Astrocyte (in vitro differentiated cells and primary cell): ENCODE results near the gene PACRG. TPM values are rescaled to one million over a fixed set of nuclear protein-coding genes. Genes with fewer than 3 reads are reported as not detected.

Experiments
- DNase-seq: peaks from one replicate; pipeline ENCODE4 v3.0.0-alpha.2; 2010; ENCODE audit warnings: low read depth
- FAIRE-seq: peaks from 2 replicates; lab custom pipeline; 2011; peaks lifted over from hg19 to GRCh38; lab: Jason Lieb, UNC
- H2AFZ ChIP-seq: 2 replicates; pipeline ENCODE4 v1.6.0; 2012; ENCODE audit warnings: low read depth, low read length, inconsistent platforms
- H3K27ac ChIP-seq: 2 replicates; pipeline ENCODE4 v1.5.1; 2011; ENCODE audit warnings: low read depth, low read length, inconsistent platforms
- H3K27me3 ChIP-seq: 2 replicates; pipeline ENCODE4 v1.6.0; 2011; ENCODE audit warnings: low read length, inconsistent platforms; ENCODE audit not compliant: insufficient read depth
- H3K36me3 ChIP-seq: 2 replicates; pipeline ENCODE4 v1.5.1; 2011; ENCODE audit warnings: low read length, inconsistent platforms; ENCODE audit not compliant: insufficient read depth
- H3K4me1 ChIP-seq: 2 replicates; pipeline ENCODE4 v1.5.1; 2011; ENCODE audit warnings: low read length, inconsistent platforms; ENCODE audit not compliant: insufficient read depth
- H3K4me2 ChIP-seq: 2 replicates; pipeline ENCODE4 v1.6.0; 2012; ENCODE audit warnings: low read length, inconsistent platforms
- H3K4me3 ChIP-seq: 2 replicates; pipeline ENCODE4 v1.5.1; 2011; ENCODE audit warnings: low read depth, mild to moderate bottlenecking, low read length, inconsistent platforms; ENCODE audit not compliant: insufficient read depth
- H3K79me2 ChIP-seq: 2 replicates; pipeline ENCODE4 v1.6.0; 2012; ENCODE audit warnings: mild to moderate bottlenecking, low read length, inconsistent platforms; ENCODE audit not compliant: insufficient read depth
- H3K9ac ChIP-seq: 2 replicates; pipeline ENCODE4 v1.6.0; 2012; ENCODE audit warnings: mild to moderate bottlenecking, low read length, inconsistent platforms
- H3K9me3 ChIP-seq: 2 replicates; pipeline ENCODE4 v1.5.1; 2012; ENCODE audit warnings: low read depth, mild to moderate bottlenecking, low read length, inconsistent platforms; ENCODE audit not compliant: insufficient read depth
- H4K20me1 ChIP-seq: 2 replicates; pipeline ENCODE4 v1.6.0; 2012; ENCODE audit warnings: low read length, inconsistent platforms; ENCODE audit not compliant: insufficient read depth
- H3K27ac Mint-ChIP-seq: one replicate; pipeline ENCODE4 v1.8.0; 2021; ENCODE audit warnings: mild to moderate bottlenecking, mixed read lengths; ENCODE audit not compliant: unreplicated experiment
- H3K27me3 Mint-ChIP-seq: one replicate; pipeline ENCODE4 v1.8.0; 2021; ENCODE audit warnings: low read depth, mixed read lengths; ENCODE audit not compliant: unreplicated experiment
- H3K36me3 Mint-ChIP-seq: one replicate; pipeline ENCODE4 v1.8.0; 2021; ENCODE audit warnings: low read depth, mixed read lengths; ENCODE audit not compliant: unreplicated experiment
- H3K4me1 Mint-ChIP-seq: one replicate; pipeline ENCODE4 v1.8.0; 2021; ENCODE audit warnings: low read depth, mixed read lengths; ENCODE audit not compliant: unreplicated experiment
- H3K4me3 Mint-ChIP-seq: one replicate; pipeline ENCODE4 v1.8.0; 2021; ENCODE audit warnings: mild to moderate bottlenecking, moderate library complexity, mixed read lengths; ENCODE audit not compliant: unreplicated experiment
- H3K9me3 Mint-ChIP-seq: one replicate; pipeline ENCODE4 v1.8.0; 2021; ENCODE audit warnings: mild to moderate bottlenecking, mixed read lengths; ENCODE audit not compliant: unreplicated experiment
- EZH2 ChIP-seq: IDR thresholded peaks from 2 replicates; pipeline ENCODE4 v1.6.1; 2012; ENCODE audit warnings: mild to moderate bottlenecking, low read length, inconsistent platforms; ENCODE audit not compliant: insufficient read depth
- total RNA-seq: library from RNA; stranded (reverse); gene quantifications from 2 replicates; pipeline ENCODE4 v1.2.1, GENCODE V29; 2021
- TF ChIP-seq, protein P1 (sequence below): IDR thresholded peaks from 2 replicates; pipeline ENCODE4 v1.5.1; 2011; ENCODE audit warnings: low read depth, mild to moderate bottlenecking, inconsistent platforms, low read length, moderate library complexity; ENCODE audit not compliant: insufficient read depth

The PACRG gene
- total RNA-seq, 1 donor from 2014 or later, result not detected

DNA sequence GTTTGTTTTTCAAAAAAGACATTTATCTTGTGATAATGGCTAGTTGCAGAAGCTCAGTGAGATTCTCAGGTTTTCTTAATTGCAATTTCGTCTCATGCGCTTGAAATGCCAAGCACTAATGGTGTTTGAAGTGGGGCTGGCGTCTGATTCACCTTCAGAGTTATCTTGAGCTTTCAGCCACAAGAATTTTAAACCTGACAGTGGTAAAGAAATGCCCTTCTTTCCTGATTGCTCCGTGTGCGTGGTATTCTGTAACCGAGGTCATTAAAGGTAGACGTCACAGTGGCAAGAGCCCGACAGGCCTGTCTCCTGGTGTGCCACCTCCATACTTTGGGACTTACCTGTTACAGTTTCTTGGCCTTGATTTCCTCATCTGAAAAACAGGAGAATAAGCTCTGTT, 560.3 kb downstream of the PACRG start:
- H3K9me3 ChIP-seq, result no peaks in the 10 kb centered on the region
- no peaks in the 10 kb centered on the region for H4K20me1 ChIP-seq
- H3K4me3 ChIP-seq, result no peak overlapping the region
- no peaks in the 10 kb centered on the region for H3K79me2 ChIP-seq
- H3K27ac ChIP-seq, result no peak overlapping the region
- Mint-ChIP-seq H3K36me3 (no peaks in the 10 kb centered on the region), H3K4me3 (no peak overlapping the region), H3K4me1 (peaks cover 19% of the 10 kb centered on the region), H3K27ac (no peak overlapping the region), H3K27me3 (peaks cover 4% of the 10 kb centered on the region), H3K9me3 (peaks cover 2% of the 10 kb centered on the region)
- H3K36me3 ChIP-seq, result no peaks in the 10 kb centered on the region
- H3K4me2 ChIP-seq, result no peak overlapping the region
- H3K4me1 ChIP-seq, result peaks cover 6% of the 10 kb centered on the region
- FAIRE-seq (no peak), DNase-seq (peak; percentile 60)
- no peak overlapping the region for H2AFZ ChIP-seq
- H3K27me3 ChIP-seq, result no peaks in the 10 kb centered on the region
- H3K9ac ChIP-seq, result no peak overlapping the region
- TF ChIP-seq, protein P1, sequence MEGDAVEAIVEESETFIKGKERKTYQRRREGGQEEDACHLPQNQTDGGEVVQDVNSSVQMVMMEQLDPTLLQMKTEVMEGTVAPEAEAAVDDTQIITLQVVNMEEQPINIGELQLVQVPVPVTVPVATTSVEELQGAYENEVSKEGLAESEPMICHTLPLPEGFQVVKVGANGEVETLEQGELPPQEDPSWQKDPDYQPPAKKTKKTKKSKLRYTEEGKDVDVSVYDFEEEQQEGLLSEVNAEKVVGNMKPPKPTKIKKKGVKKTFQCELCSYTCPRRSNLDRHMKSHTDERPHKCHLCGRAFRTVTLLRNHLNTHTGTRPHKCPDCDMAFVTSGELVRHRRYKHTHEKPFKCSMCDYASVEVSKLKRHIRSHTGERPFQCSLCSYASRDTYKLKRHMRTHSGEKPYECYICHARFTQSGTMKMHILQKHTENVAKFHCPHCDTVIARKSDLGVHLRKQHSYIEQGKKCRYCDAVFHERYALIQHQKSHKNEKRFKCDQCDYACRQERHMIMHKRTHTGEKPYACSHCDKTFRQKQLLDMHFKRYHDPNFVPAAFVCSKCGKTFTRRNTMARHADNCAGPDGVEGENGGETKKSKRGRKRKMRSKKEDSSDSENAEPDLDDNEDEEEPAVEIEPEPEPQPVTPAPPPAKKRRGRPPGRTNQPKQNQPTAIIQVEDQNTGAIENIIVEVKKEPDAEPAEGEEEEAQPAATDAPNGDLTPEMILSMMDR, result no peak
- no peak for TF ChIP-seq EZH2

DNA sequence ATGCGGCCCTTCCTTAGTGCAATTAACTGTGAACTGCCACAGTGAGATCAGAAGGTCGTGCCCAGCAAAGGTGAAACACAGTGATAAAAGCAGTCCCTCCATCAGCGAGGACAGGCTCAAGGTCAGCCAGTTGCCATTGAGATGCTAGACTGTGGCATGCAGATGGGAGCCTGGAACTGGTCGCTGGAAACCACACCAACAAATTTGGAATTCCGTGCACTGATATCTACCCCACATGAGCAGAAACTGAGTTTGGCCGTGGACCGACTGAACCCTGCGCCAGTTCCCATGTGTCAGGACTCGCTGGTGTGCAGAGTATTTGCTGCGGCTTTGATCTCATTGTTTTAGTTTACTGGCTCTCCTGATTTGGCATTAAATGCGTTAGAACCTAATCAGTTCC, 561.1 kb downstream of the PACRG start:
- no peak overlapping the region for H3K27ac Mint-ChIP-seq
- no peak overlapping the region for H3K4me2 ChIP-seq
- peaks cover 2% of the 10 kb centered on the region for H3K9me3 Mint-ChIP-seq
- H3K4me1 ChIP-seq, result peaks cover 6% of the 10 kb centered on the region
- H3K4me3 ChIP-seq, result no peak overlapping the region
- no peak for DNase-seq
- H3K4me1 Mint-ChIP-seq, result peaks cover 22% of the 10 kb centered on the region
- H3K27ac ChIP-seq, result no peak overlapping the region
- FAIRE-seq, result no peak
- no peaks in the 10 kb centered on the region for H3K27me3 ChIP-seq
- H3K9me3 ChIP-seq, result no peaks in the 10 kb centered on the region
- no peaks in the 10 kb centered on the region for H3K36me3 ChIP-seq
- no peaks in the 10 kb centered on the region for H4K20me1 ChIP-seq
- no peaks in the 10 kb centered on the region for H3K79me2 ChIP-seq
- no peaks in the 10 kb centered on the region for H3K36me3 Mint-ChIP-seq
- peaks cover 4% of the 10 kb centered on the region for H3K27me3 Mint-ChIP-seq
- H3K4me3 Mint-ChIP-seq, result no peak overlapping the region
- no peak overlapping the region for H2AFZ ChIP-seq
- H3K9ac ChIP-seq, result no peak overlapping the region
- no peak for TF ChIP-seq EZH2
- TF ChIP-seq, protein P1, result no peak

DNA sequence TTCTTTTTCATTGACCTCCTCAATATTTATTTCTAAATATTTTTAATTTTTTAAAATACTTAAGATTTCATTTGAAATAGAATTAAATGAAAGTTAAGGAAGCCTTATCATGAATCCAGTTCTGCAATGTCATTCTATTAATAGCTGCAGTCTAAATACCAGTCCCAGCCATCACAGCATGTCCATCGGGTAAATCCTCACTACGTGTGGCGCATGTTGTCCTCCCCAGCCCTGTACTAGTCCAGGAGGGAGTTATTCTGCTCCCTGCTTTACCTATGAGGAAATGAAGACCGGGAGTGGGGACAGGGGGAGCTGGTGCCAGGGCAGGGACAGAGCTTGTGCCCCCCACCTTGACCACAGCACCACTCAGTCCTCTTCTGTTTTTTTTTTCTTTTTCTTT, 561.7 kb downstream of the PACRG start:
- H3K36me3 Mint-ChIP-seq, result no peaks in the 10 kb centered on the region
- H2AFZ ChIP-seq, result no peak overlapping the region
- H3K79me2 ChIP-seq, result no peaks in the 10 kb centered on the region
- no peaks in the 10 kb centered on the region for H4K20me1 ChIP-seq
- H3K27ac ChIP-seq, result no peak overlapping the region
- TF ChIP-seq EZH2, result no peak
- TF ChIP-seq, protein P1, result no peak
- H3K4me1 ChIP-seq, result peaks cover 6% of the 10 kb centered on the region
- no peak overlapping the region for H3K27ac Mint-ChIP-seq
- no peaks in the 10 kb centered on the region for H3K9me3 ChIP-seq
- H3K27me3 ChIP-seq, result no peaks in the 10 kb centered on the region
- no peak overlapping the region for H3K4me2 ChIP-seq
- peaks cover 4% of the 10 kb centered on the region for H3K27me3 Mint-ChIP-seq
- DNase-seq (no peak), FAIRE-seq (no peak)
- no peaks in the 10 kb centered on the region for H3K36me3 ChIP-seq
- peaks cover 22% of the 10 kb centered on the region for H3K4me1 Mint-ChIP-seq
- no peak overlapping the region for H3K4me3 Mint-ChIP-seq
- H3K9me3 Mint-ChIP-seq, result peaks cover 2% of the 10 kb centered on the region
- H3K4me3 ChIP-seq, result no peak overlapping the region
- no peak overlapping the region for H3K9ac ChIP-seq
